Esophagus squamous epithelium (tissue), 5 donors: ENCODE measurements around the gene CATSPER3. TPM values are rescaled to one million over a fixed set of nuclear protein-coding genes. Genes with fewer than 3 reads are reported as not detected.

Experiments
- DNase-seq: peaks from one replicate; lab custom pipeline; 2025; lab: John Stamatoyannopoulos, UW
- H3K27ac ChIP-seq, 4 donors: fragments of 200-600 bp; sonication (generic); one replicate each; pipeline ENCODE4 v1.5.1; 2016 to 2019; ENCODE audit warnings: mild to moderate bottlenecking in 1 of 4
- H3K27me3 ChIP-seq, 4 donors: fragments of 200-600 bp; sonication (generic); 1 replicate in 3 of 4; 2 replicates in 1 of 4; pipeline versions ENCODE4 v1.5.1 to v1.6.0; 2017 to 2021; ENCODE audit warnings: antibody characterized with exemption in 1 of 4
- H3K36me3 ChIP-seq, 3 donors: fragments of 200-600 bp; sonication (generic); one replicate each; pipeline ENCODE4 v1.5.1; 2016 to 2019
- H3K4me1 ChIP-seq, 3 donors: fragments of 200-600 bp; sonication (generic); one replicate each; pipeline ENCODE4 v1.5.1; 2017 to 2019
- H3K4me3 ChIP-seq, 4 donors: fragments of 200-600 bp; sonication (generic); 1 replicate in 3 of 4; 2 replicates in 1 of 4; pipeline ENCODE4 v1.5.1; 2016 to 2019; ENCODE audit warnings: mild to moderate bottlenecking in 2 of 4, moderate library complexity in 1 of 4
- H3K9me3 ChIP-seq, 3 donors: fragments of 200-600 bp; sonication (generic); one replicate each; pipeline ENCODE4 v1.5.1; 2016 to 2019
- POLR2A ChIP-seq, 4 donors: fragments of 450-650 bp; IDR thresholded peaks; one replicate each; pipeline ENCODE4 v1.6.1; 2017; ENCODE audit warnings: antibody characterized with exemption in 4 of 4, mild to moderate bottlenecking in 4 of 4, moderate library complexity in 3 of 4
- WGBS, 2 donors: methylation state at CpG; one replicate each; pipeline ENCODE4 v1.1.5; 2018; 5-methylcytosine and 5-hydroxymethylcytosine counted together
- intact Hi-C: fragments of 100-400 bp; cut with DNase I; formaldehyde crosslinking; loops from one replicate; pipeline ENCODE4 v1.15.0; 2022
- total RNA-seq, 4 donors: library from RNA; depleted of rRNA; stranded (reverse); fragments of >200 nt; gene quantifications; one replicate each; pipeline ENCODE4 v1.1.0, GENCODE V29; 2016
- TF ChIP-seq, protein P1 (sequence below), 6 experiments: fragments of 450-650 bp in 4 of 6; fragments of 200-600 bp in 2 of 6; sonication (generic) in 2 of 6; IDR thresholded peaks; one replicate each; pipeline ENCODE4 v1.5.1; 2016 to 2019; ENCODE audit warnings: antibody characterized with exemption in 6 of 6, mild to moderate bottlenecking in 4 of 6, moderate library complexity in 4 of 6
- donor health status: DM: yes; HTN: yes; CAD: no.

The CATSPER3 gene
- total RNA-seq, 4 donors from 2014 or later = 0.23 to 0.76 TPM; not detected in 2

DNA sequence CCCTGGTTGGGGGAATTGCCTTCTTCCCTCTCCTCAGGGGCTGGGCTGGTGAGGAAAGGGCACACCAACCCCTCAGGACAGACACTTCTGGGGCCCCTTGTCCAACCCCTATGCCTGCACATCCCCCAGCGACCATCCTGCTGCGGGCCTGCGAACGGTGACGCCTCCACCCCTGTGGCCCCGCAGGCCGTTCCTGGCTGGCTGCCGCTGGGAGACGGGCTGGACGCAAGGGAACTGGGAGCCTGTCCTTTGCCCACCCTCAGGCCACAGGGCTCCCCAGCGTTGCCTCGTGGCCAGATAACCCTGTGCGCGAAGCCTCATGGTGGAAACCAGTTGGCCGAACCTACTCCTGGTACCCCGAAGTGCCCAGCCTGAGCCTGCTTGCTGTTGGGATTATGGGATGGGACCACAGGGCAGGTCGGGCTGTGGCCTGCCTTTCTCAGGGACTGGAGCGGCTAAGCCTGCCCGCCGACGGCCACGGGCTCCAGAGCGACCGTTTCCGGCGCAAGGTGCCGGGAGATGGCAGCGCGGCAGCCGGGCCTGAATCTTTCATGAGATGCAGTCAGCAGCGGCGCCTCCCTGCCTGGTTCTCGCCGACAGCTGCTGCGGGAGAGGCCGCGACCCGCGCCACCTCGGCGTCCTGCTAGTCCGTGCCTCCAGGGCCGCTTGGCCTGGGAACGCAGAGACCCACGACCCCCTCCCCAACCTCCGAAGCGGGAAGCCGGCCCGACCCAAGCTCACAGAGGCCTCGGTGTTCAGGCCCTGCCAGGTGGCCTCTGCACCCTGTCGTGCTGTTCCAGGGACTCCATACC, 72.8 kb downstream of the CATSPER3 start:
- peaks cover 0 to 74% (median 0%) of the 10 kb centered on the region in 4 donors for H3K27me3 ChIP-seq
- H3K9me3 ChIP-seq = no peaks in the 10 kb centered on the region
- H3K4me3 ChIP-seq = peak overlapping the region; percentile 63 to 90 (median 82)
- DNase-seq = no peak
- TF ChIP-seq POLR2A (IDR thresholded peaks at IDR 0.05) = no peak
- TF ChIP-seq, protein P1, sequence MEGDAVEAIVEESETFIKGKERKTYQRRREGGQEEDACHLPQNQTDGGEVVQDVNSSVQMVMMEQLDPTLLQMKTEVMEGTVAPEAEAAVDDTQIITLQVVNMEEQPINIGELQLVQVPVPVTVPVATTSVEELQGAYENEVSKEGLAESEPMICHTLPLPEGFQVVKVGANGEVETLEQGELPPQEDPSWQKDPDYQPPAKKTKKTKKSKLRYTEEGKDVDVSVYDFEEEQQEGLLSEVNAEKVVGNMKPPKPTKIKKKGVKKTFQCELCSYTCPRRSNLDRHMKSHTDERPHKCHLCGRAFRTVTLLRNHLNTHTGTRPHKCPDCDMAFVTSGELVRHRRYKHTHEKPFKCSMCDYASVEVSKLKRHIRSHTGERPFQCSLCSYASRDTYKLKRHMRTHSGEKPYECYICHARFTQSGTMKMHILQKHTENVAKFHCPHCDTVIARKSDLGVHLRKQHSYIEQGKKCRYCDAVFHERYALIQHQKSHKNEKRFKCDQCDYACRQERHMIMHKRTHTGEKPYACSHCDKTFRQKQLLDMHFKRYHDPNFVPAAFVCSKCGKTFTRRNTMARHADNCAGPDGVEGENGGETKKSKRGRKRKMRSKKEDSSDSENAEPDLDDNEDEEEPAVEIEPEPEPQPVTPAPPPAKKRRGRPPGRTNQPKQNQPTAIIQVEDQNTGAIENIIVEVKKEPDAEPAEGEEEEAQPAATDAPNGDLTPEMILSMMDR (IDR thresholded peaks at IDR 0.05) = no peak
- WGBS, 2 donors = 0 to 6% methylated on average over 3 to 4 of the region's 51 CpGs
- H3K36me3 ChIP-seq = no peaks in the 10 kb centered on the region
- peak overlapping the region; percentile 96 to 99 (median 98) for H3K27ac ChIP-seq
- H3K4me1 ChIP-seq = peaks cover 11 to 83% (median 41%) of the 10 kb centered on the region in 3 donors
- intact Hi-C loops = no loop called here

DNA sequence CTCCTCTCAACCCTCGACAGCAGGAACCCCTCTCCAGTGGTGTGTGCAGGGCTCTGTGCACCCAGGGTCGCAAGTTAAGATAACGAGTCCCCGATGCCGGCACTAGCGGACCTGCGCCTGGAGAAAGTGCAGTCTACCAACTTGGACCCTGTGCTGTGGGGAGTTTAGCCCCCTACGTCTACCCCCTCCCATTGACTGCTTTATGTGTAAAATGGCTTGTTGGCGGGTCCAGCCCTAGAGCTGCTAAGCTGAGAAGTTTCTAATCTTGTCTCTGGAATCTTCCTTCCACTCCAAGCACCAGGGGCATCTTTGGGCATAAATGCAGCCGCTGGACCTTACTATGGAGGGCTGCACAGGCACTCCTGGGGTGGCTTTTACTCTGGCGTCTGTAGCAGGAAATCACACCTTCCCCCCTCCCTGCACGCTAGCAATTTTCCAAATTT, 73.5 kb downstream of the CATSPER3 start:
- Histone ChIP-seq H3K4me1 (peaks cover 11 to 83% (median 35%) of the 10 kb centered on the region in 3 donors), H3K27ac (peak overlapping the region; percentile 96 to 99 (median 98)), H3K27me3 (peaks cover 0 to 69% (median 0%) of the 10 kb centered on the region in 4 donors), H3K9me3 (no peaks in the 10 kb centered on the region), H3K36me3 (no peaks in the 10 kb centered on the region), H3K4me3 (peak overlapping the region; percentile 63 to 90 (median 82))
- no peak for DNase-seq
- intact Hi-C loops = no loop called here
- 29 to 64% methylated on average over 3 to 12 of the region's 12 CpGs for WGBS, 2 donors
- TF ChIP-seq, protein P1 (IDR thresholded peaks at IDR 0.05) = no peak
- no peak for TF ChIP-seq POLR2A (IDR thresholded peaks at IDR 0.05)

DNA sequence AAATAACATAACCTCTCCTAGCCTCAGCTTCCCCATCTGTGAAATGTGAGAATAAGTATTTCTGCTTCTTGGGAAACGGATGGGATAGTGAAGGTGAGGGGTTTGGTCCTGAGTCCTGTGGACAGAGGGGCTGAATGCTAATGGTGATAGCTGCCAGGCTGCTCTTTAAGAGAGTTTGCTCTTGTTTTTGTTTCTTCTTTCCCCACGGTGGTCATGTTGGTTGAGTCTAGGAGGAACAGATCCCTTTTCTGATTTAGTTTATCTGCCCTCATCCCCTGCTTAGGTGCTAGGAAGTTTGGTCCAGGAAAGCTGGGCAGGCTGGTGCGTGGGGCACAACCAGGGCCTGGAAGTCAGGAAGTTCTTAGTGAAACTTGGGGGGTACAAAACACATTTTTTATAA, 74.0 kb downstream of the CATSPER3 start:
- peak overlapping the region in 2 of 4 donors; percentile 96 to 99 for H3K27ac ChIP-seq
- TF ChIP-seq POLR2A (IDR thresholded peaks at IDR 0.05) = no peak
- TF ChIP-seq, protein P1 (IDR thresholded peaks at IDR 0.05) = no peak
- WGBS, 2 donors = 72 to 79% methylated on average over 3 of the region's 3 CpGs

DNA sequence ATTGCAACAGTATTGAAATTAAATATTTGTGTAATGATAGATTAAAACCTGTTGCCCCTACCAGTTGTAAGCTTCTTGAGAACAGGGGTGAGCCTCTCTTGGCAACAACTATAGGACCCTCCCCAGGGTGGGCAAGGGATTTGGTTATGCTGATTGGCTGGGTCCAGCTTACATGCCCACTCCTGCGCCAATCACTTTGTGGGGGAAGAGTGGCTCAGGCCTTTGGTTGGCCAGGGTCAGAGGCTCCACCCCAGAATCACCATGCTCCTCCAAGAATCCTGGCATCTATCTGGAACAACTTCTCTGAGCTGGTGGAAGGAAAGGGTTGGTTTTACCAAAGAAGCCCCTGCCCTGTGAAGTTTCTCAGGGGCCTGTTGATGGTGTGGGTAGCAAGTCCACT, 74.9 kb downstream of the CATSPER3 start:
- DNase-seq = no peak
- Histone ChIP-seq H3K27ac (peak overlapping the region in 1 of 4 donors; percentile 1), H3K4me3 (no peak overlapping the region), H3K27me3 (peaks cover 0 to 58% (median 0%) of the 10 kb centered on the region in 4 donors), H3K36me3 (no peaks in the 10 kb centered on the region), H3K4me1 (peaks cover 20 to 83% (median 38%) of the 10 kb centered on the region in 3 donors), H3K9me3 (no peaks in the 10 kb centered on the region)
- TF ChIP-seq, protein P1 (IDR thresholded peaks at IDR 0.05) = no peak
- no peak for TF ChIP-seq POLR2A (IDR thresholded peaks at IDR 0.05)
- intact Hi-C loops = no loop called here
- 100% methylated on average over 1 of the region's 1 CpG for WGBS, 2 donors

More for the DNA sequence above, 74.0 kb downstream of the CATSPER3 start:
- Histone ChIP-seq H3K27me3 (peaks cover 0 to 66% (median 0%) of the 10 kb centered on the region in 4 donors), H3K36me3 (no peaks in the 10 kb centered on the region), H3K4me1 (peaks cover 11 to 83% (median 34%) of the 10 kb centered on the region in 3 donors), H3K4me3 (no peak overlapping the region), H3K9me3 (no peaks in the 10 kb centered on the region)
- DNase-seq = no peak
- intact Hi-C loops = no loop called here

DNA sequence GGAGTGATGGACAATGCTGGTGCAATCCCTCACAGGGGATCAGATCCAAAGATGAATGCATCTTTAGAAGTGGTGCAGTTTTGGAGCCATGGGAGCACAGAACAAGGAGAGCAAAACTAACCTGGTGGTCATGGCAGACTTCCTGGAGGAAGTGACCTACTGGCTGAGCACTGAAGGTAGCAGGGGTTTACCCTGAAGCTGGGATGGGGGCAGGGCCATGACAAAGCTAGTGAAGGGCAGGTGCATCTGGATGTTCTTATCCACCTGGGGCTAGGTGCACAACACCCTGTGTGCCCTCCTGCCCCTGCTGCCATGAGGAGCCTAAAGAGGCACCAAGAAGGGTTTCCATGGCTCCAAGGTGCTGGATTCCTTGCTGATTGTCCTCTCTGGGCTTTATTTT, 77.8 kb downstream of the CATSPER3 start:
- TF ChIP-seq, protein P1 (IDR thresholded peaks at IDR 0.05) = no peak
- TF ChIP-seq POLR2A (IDR thresholded peaks at IDR 0.05) = no peak

More for the DNA sequence above, 77.8 kb downstream of the CATSPER3 start:
- Histone ChIP-seq H3K27me3 (peaks cover 0 to 41% (median 0%) of the 10 kb centered on the region in 4 donors), H3K9me3 (no peaks in the 10 kb centered on the region), H3K4me3 (no peak overlapping the region), H3K36me3 (no peaks in the 10 kb centered on the region), H3K27ac (peak overlapping the region in 1 of 4 donors; percentile 45), H3K4me1 (peaks cover 16 to 64% (median 33%) of the 10 kb centered on the region in 3 donors)
- DNase-seq = no peak
- intact Hi-C loops = no loop called here
